K562 (cell line): ENCODE data around the gene SLC9A7. TPM values are rescaled to one million over a fixed set of nuclear protein-coding genes. Genes with fewer than 3 reads are reported as not detected.

ENCODE experiments used
- ATAC-seq: fragments of 200-7000 bp; cut with Tn5 transposase; 3 replicates; pipeline ENCODE4 v1.9.1; 2020; ENCODE audit warnings: moderate library complexity
- BruUV-seq: library from RNA; stranded (reverse); fragments of 400-500 nt; replicated peaks from 2 replicates; lab custom pipeline; 2021; lab: Mats Ljungman, UMichigan
- CTCF ChIA-PET: fragments of 300-600 bp; formaldehyde crosslinking; extraction: SDS; loops from one replicate; lab custom pipeline; 2021; ENCODE audit warnings: low intra/inter-chr PET ratio; lab: Yijun Ruan, JAX
- POLR2A ChIA-PET: fragments of 300-600, 350-650 bp; sonication (Branson Sonifier 250); formaldehyde crosslinking; extraction: SDS; loops from one replicate; lab custom pipeline; 2021; ENCODE audit warnings: antibody characterized with exemption, inconsistent platforms; lab: Yijun Ruan, JAX
- DNase-seq, 4 experiments: peaks; one replicate each; pipeline versions ENCODE4 v3.0.0 to v3.0.0-alpha.2; 2011 to 2018; ENCODE audit warnings: low spot score in 3 of 4, mixed read lengths in 3 of 4; ENCODE audit errors: extremely low read depth in 1 of 4
- FAIRE-seq: peaks from 2 replicates; lab custom pipeline; 2011; peaks lifted over from hg19 to GRCh38; lab: Jason Lieb, UNC
- H2AFZ ChIP-seq: 2 replicates; pipeline ENCODE4 v1.6.0; 2011; ENCODE audit warnings: low read depth, low read length, control low read depth, inconsistent platforms
- H3K27ac ChIP-seq: fragments of 200-600 bp; 3 replicates; pipeline ENCODE4 v1.8.0; 2011; ENCODE audit warnings: low read depth, mild to moderate bottlenecking, control low read depth, inconsistent platforms, low read length, moderate library complexity, mixed read lengths; ENCODE audit errors: extremely low read depth
- H3K27me3 ChIP-seq, 2 experiments: fragments of 300-600 bp in 1 of 2; 2 replicates in 1 of 2; 3 replicates in 1 of 2; pipeline versions ENCODE4 v1.6.0 to v1.8.0; 2011; ENCODE audit warnings: inconsistent platforms in 2 of 2, low read length in 2 of 2, mild to moderate bottlenecking in 1 of 2, mixed read lengths in 1 of 2, moderate library complexity in 1 of 2; ENCODE audit not compliant: control insufficient read depth in 2 of 2, insufficient read depth in 2 of 2
- H3K36me3 ChIP-seq: fragments of 300-600 bp; 3 replicates; pipeline ENCODE4 v1.8.0; 2011; ENCODE audit warnings: mild to moderate bottlenecking, low read length, inconsistent platforms; ENCODE audit not compliant: control insufficient read depth, insufficient read depth
- H3K4me1 ChIP-seq, 2 experiments: fragments of 200-600 bp in 1 of 2; replicated peaks in 1 of 2; 2 replicates in 1 of 2; 3 replicates in 1 of 2; pipeline versions ENCODE4 v1.5.1 to v1.8.0; 2011; ENCODE audit warnings: inconsistent platforms in 2 of 2, low read length in 2 of 2, mild to moderate bottlenecking in 1 of 2, mixed read lengths in 1 of 2, moderate library complexity in 1 of 2; ENCODE audit not compliant: control insufficient read depth in 2 of 2, insufficient read depth in 2 of 2
- H3K4me2 ChIP-seq: 2 replicates; pipeline ENCODE4 v1.6.1; 2011; ENCODE audit warnings: low read length, control low read depth, inconsistent platforms, mixed read lengths; ENCODE audit not compliant: insufficient read depth
- H3K4me3 ChIP-seq: fragments of 200-600 bp; sonication (generic), shearing (Covaris generic); 2 replicates; pipeline ENCODE4 v1.5.1; 2016; ENCODE audit warnings: control low read depth, inconsistent platforms
- H3K79me2 ChIP-seq: fragments of 200-600 bp; 3 replicates; pipeline ENCODE4 v1.8.0; 2011; ENCODE audit warnings: low read length, inconsistent platforms; ENCODE audit not compliant: control insufficient read depth, insufficient read depth
- H3K9ac ChIP-seq, 2 experiments: 2 replicates each; pipeline versions ENCODE4 v1.6.0 to v1.6.1; 2011; ENCODE audit warnings: low read depth in 2 of 2, low read length in 2 of 2, control low read depth in 1 of 2, inconsistent platforms in 1 of 2, mild to moderate bottlenecking in 1 of 2, mixed read lengths in 1 of 2; ENCODE audit not compliant: insufficient read depth in 1 of 2
- H3K9me1 ChIP-seq: one replicate; pipeline ENCODE4 v1.6.0; 2011; ENCODE audit warnings: inconsistent platforms, mild to moderate bottlenecking, low read length, moderate library complexity; ENCODE audit not compliant: control insufficient read depth, insufficient read depth
- H3K9me3 ChIP-seq: replicated peaks from 2 replicates; pipeline ENCODE4 v1.5.1; 2011; ENCODE audit warnings: low read depth, low read length, inconsistent platforms; ENCODE audit not compliant: control insufficient read depth, insufficient read depth
- H4K20me1 ChIP-seq: replicated peaks from 2 replicates; pipeline ENCODE4 v1.6.1; 2011; ENCODE audit warnings: low read length, inconsistent platforms, mixed read lengths; ENCODE audit not compliant: control insufficient read depth, insufficient read depth
- BDP1 ChIP-seq: IDR thresholded peaks from 3 replicates; pipeline ENCODE4 v1.6.1; 2011; ENCODE audit not compliant: insufficient read length, insufficient read depth
- BRCA1 ChIP-seq, 2 experiments: fragments of 450-650 bp in 1 of 2; sonication (generic) in 1 of 2; formaldehyde crosslinking in 1 of 2; IDR thresholded peaks; 2 replicates each; pipeline versions ENCODE4 v1.5.0 to v1.6.1; 2017 to 2020; ENCODE audit warnings: mild to moderate bottlenecking in 1 of 2, missing genetic modification reagents in 1 of 2
- FOS ChIP-seq: IDR thresholded peaks from 3 replicates; pipeline ENCODE4 v1.6.1; 2011; ENCODE audit not compliant: insufficient read length; ENCODE audit errors: extremely low read depth
- FOXP4 ChIP-seq: sonication (generic); formaldehyde crosslinking; IDR thresholded peaks from 2 replicates; pipeline ENCODE4 v1.8.0; 2022; ENCODE audit warnings: mild to moderate bottlenecking, missing genetic modification reagents, borderline replicate concordance
- HDAC6 ChIP-seq: IDR thresholded peaks from 2 replicates; pipeline ENCODE4 v1.6.1; 2012; ENCODE audit warnings: low read depth, mild to moderate bottlenecking, control low read depth, inconsistent platforms, low read length, moderate library complexity
- POLR2A ChIP-seq: fragments of 450-650 bp; conservative IDR thresholded peaks from 2 replicates; pipeline ENCODE4 v1.6.1; 2016
- TCFL5 ChIP-seq: fragments of 250-450 bp; sonication (Bioruptor Pico); conservative IDR thresholded peaks from 2 replicates; pipeline ENCODE4 v1.6.1; 2021; ENCODE audit warnings: mild to moderate bottlenecking, moderate library complexity, matching md5 sums
- WGBS: fragments of 100-300 bp; shearing (Covaris generic); methylation state at CpG from one replicate; pipeline ENCODE4 v1.1.6; 2016; ENCODE audit warnings: low coverage, mixed read lengths; ENCODE audit not compliant: insufficient coverage; ENCODE audit errors: missing lambda C conversion rate; 5-methylcytosine and 5-hydroxymethylcytosine counted together
- in situ Hi-C: fragments of 300-500 bp; cut with MboI; formaldehyde crosslinking; loops from 4 replicates; pipeline ENCODE4 v1.15.0; 2018; ENCODE audit warnings: inconsistent platforms, mixed read lengths
- intact Hi-C: fragments of 100-400 bp; cut with micrococcal nuclease; formaldehyde crosslinking; loops from 2 replicates; pipeline ENCODE4 v1.14.2; 2022
- polyA plus RNA-seq, 8 experiments: library from polyadenylated mRNA; depleted of rRNA in 4 of 8; stranded (reverse) in 5 of 8; unstranded in 3 of 8; fragments of >200 nt; fragmentation: Nextera tagmentation in 2 of 8; fragmentation: Illumina TruSeq in 1 of 8; extraction: Ambion mirVana in 2 of 8; extraction: Trizol in 1 of 8; gene quantifications; 2 replicates each; pipeline versions ENCODE4 v1.2.1 to v1.2.3, GENCODE V29; 2011 to 2014; ENCODE audit warnings: inconsistent platforms in 1 of 8, missing spikeins in 1 of 8
- total RNA-seq, 7 experiments: library from RNA; depleted of rRNA in 6 of 7; stranded (reverse); fragments of >200 nt in 6 of 7; fragmentation: Illumina TruSeq in 2 of 7; extraction: Trizol in 2 of 7; gene quantifications; 2 replicates each; pipeline versions ENCODE4 v1.2.1 to v1.2.3, GENCODE V29; 2011 to 2021; ENCODE audit warnings: low replicate concordance in 1 of 7

Gene SLC9A7
- total and polyA plus RNA-seq, 9 of the 15 experiments (the other 6 are each of a cell fraction or from before 2014, with no cell fraction given), result 0.04 to 0.13 (median 0.09) TPM; not detected in 5

DNA sequence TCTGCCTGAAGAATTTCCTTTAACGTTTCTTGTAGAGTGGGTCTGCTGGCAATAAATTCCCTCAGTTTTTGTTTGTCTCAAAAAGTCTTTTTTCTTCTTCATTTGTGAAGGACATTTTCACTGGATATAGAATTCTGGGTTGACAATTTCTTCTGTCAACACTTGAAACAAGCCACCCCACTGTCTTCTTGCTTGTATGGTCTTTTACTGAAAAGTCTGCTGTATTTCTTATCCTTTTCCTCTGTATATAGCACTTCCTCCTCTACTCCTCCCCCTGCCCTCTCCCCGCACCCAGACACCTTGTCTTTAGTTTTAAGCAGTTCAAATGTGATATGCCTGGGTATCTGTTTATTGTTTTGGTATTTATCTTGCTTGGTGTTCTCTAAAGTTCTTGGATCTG, 23.3 kb downstream of the SLC9A7 start:
- Histone ChIP-seq H3K9me3 (no peaks in the 10 kb centered on the region), H3K79me2 (no peaks in the 10 kb centered on the region), H3K9me1 (no peaks in the 10 kb centered on the region), H4K20me1 (no peaks in the 10 kb centered on the region), H3K36me3 (no peaks in the 10 kb centered on the region), H2AFZ (no peak overlapping the region), H3K4me3 (no peak overlapping the region), H3K9ac (no peak overlapping the region), H3K27me3 (no peaks in the 10 kb centered on the region), H3K27ac (no peak overlapping the region), H3K4me1 (no peaks in the 10 kb centered on the region), H3K4me2 (no peak overlapping the region)
- intact Hi-C loops (no loop called here), in situ Hi-C loops (no loop called here)
- FAIRE-seq (no peak), ATAC-seq (no peak), DNase-seq (no peak)
- ChIA-PET CTCF (no interaction called here), POLR2A (no interaction called here)
- BruUV-seq, result no TSS peak
- 0% methylated on average over 2 of the region's 2 CpGs for WGBS
- no peak for TF ChIP-seq HDAC6
- TF ChIP-seq POLR2A, result no peak
- TF ChIP-seq FOXP4 (CRISPR knock-in tag), result no peak
- TF ChIP-seq BRCA1 (IDR thresholded peaks at IDR 0.05), result no peak
- TF ChIP-seq BRCA1 (CRISPR knock-in tag; IDR thresholded peaks at IDR 0.05), result no peak
- no peak for TF ChIP-seq FOS
- TF ChIP-seq BDP1, result no peak
- TF ChIP-seq TCFL5 (CRISPR knock-in tag), result no peak
